ENCODE measurements around the gene ETS2.

The ETS2 gene

GRCh38 chr21:38832664-38833063, 26.9 kb downstream of the ETS2 start:
- Histone ChIP-seq H3K4me1 (ENCODE audit: insufficient read depth, insufficient read length) (no peaks in the 10 kb centered on the region), H3K9me3 (ENCODE audit: insufficient read depth, low read length) (no peaks in the 10 kb centered on the region), H3K36me3 (ENCODE audit: insufficient read depth, insufficient read length, low read length) (no peaks in the 10 kb centered on the region), H3K9ac (ENCODE audit: insufficient read length, low read depth) (no peak overlapping the region), H3K27me3 (ENCODE audit: insufficient read depth, insufficient read length) (no peaks in the 10 kb centered on the region), H3K4me3 (ENCODE audit: insufficient read length, low read depth) (no peak overlapping the region)
- DNase-seq (ENCODE audit: low read depth, low spot score), result no peak
- TF ChIP-seq SUZ12 (IDR thresholded peaks at IDR 0.05; ENCODE audit: extremely low read depth, insufficient read depth, insufficient read length), result no peak
- TF ChIP-seq ZNF274 (IDR thresholded peaks at IDR 0.05; ENCODE audit: low read depth, low read length), result no peak
- TF ChIP-seq YY1 (IDR thresholded peaks at IDR 0.05; ENCODE audit: insufficient read depth, insufficient read length), result no peak

GRCh38 chr21:38833117-38833516, 27.4 kb downstream of the ETS2 start:
- TF ChIP-seq ZNF274 (IDR thresholded peaks at IDR 0.05; ENCODE audit: low read depth, low read length), result no peak
- TF ChIP-seq YY1 (IDR thresholded peaks at IDR 0.05; ENCODE audit: insufficient read depth, insufficient read length), result no peak
- no peak for TF ChIP-seq SUZ12 (IDR thresholded peaks at IDR 0.05; ENCODE audit: extremely low read depth, insufficient read depth, insufficient read length)
- H3K4me1 ChIP-seq (ENCODE audit: insufficient read depth, insufficient read length), result no peaks in the 10 kb centered on the region
- H3K36me3 ChIP-seq (ENCODE audit: insufficient read depth, insufficient read length, low read length), result no peaks in the 10 kb centered on the region

GRCh38 chr21:38834725-38835124, 29.0 kb downstream of the ETS2 start:
- H3K4me1 ChIP-seq (ENCODE audit: insufficient read depth, insufficient read length), result no peaks in the 10 kb centered on the region

More at GRCh38 chr21:38833117-38833516, 27.4 kb downstream of the ETS2 start:
- no peaks in the 10 kb centered on the region for H3K9me3 ChIP-seq (ENCODE audit: insufficient read depth, low read length)
- H3K27me3 ChIP-seq (ENCODE audit: insufficient read depth, insufficient read length), result no peaks in the 10 kb centered on the region
- no peak overlapping the region for H3K4me3 ChIP-seq (ENCODE audit: insufficient read length, low read depth)
- no peak overlapping the region for H3K9ac ChIP-seq (ENCODE audit: insufficient read length, low read depth)
- DNase-seq (ENCODE audit: low read depth, low spot score), result no peak

GRCh38 chr21:38837806-38838461, 32.2 kb downstream of the ETS2 start:
- H3K4me1 ChIP-seq (ENCODE audit: insufficient read depth, insufficient read length), result no peaks in the 10 kb centered on the region
- no peaks in the 10 kb centered on the region for H3K27me3 ChIP-seq (ENCODE audit: insufficient read depth, insufficient read length)
- H3K9ac ChIP-seq (ENCODE audit: insufficient read length, low read depth), result no peak overlapping the region
- H3K4me3 ChIP-seq (ENCODE audit: insufficient read length, low read depth), result no peak overlapping the region
- TF ChIP-seq ZNF274 (IDR thresholded peaks at IDR 0.05; ENCODE audit: low read depth, low read length), result no peak
- TF ChIP-seq SUZ12 (IDR thresholded peaks at IDR 0.05; ENCODE audit: extremely low read depth, insufficient read depth, insufficient read length), result no peak
- no peak for TF ChIP-seq YY1 (IDR thresholded peaks at IDR 0.05; ENCODE audit: insufficient read depth, insufficient read length)
- DNase-seq (ENCODE audit: low read depth, low spot score), result no peak
- H3K36me3 ChIP-seq (ENCODE audit: insufficient read depth, insufficient read length, low read length), result no peaks in the 10 kb centered on the region
- no peaks in the 10 kb centered on the region; the same call in 1 of the 2 replicates for H3K9me3 ChIP-seq (ENCODE audit: insufficient read depth, low read length)

More at GRCh38 chr21:38834725-38835124, 29.0 kb downstream of the ETS2 start:
- Histone ChIP-seq H3K9me3 (ENCODE audit: insufficient read depth, low read length) (no peaks in the 10 kb centered on the region), H3K36me3 (ENCODE audit: insufficient read depth, insufficient read length, low read length) (no peaks in the 10 kb centered on the region), H3K9ac (ENCODE audit: insufficient read length, low read depth) (no peak overlapping the region), H3K27me3 (ENCODE audit: insufficient read depth, insufficient read length) (no peaks in the 10 kb centered on the region), H3K4me3 (ENCODE audit: insufficient read length, low read depth) (no peak overlapping the region)
- TF ChIP-seq YY1 (IDR thresholded peaks at IDR 0.05; ENCODE audit: insufficient read depth, insufficient read length) (no peak), ZNF274 (IDR thresholded peaks at IDR 0.05; ENCODE audit: low read depth, low read length) (no peak), SUZ12 (IDR thresholded peaks at IDR 0.05; ENCODE audit: extremely low read depth, insufficient read depth, insufficient read length) (no peak)
- DNase-seq (ENCODE audit: low read depth, low spot score), result no peak

- DNase-seq (ENCODE audit: low read depth, low spot score), result no peak
- Histone ChIP-seq H3K9me3 (ENCODE audit: insufficient read depth, low read length) (no peaks in the 10 kb centered on the region; the same call in 1 of the 2 replicates), H3K4me1 (ENCODE audit: insufficient read depth, insufficient read length) (no peaks in the 10 kb centered on the region), H3K36me3 (ENCODE audit: insufficient read depth, insufficient read length, low read length) (no peaks in the 10 kb centered on the region), H3K4me3 (ENCODE audit: insufficient read length, low read depth) (no peak overlapping the region), H3K27me3 (ENCODE audit: insufficient read depth, insufficient read length) (no peaks in the 10 kb centered on the region), H3K9ac (ENCODE audit: insufficient read length, low read depth) (no peak overlapping the region)
- no peak for TF ChIP-seq ZNF274 (IDR thresholded peaks at IDR 0.05; ENCODE audit: low read depth, low read length)
- TF ChIP-seq SUZ12 (IDR thresholded peaks at IDR 0.05; ENCODE audit: extremely low read depth, insufficient read depth, insufficient read length), result no peak
- no peak for TF ChIP-seq YY1 (IDR thresholded peaks at IDR 0.05; ENCODE audit: insufficient read depth, insufficient read length)
Observed at GRCh38 chr21:38838598-38839327, 33.0 kb downstream of the ETS2 start.

- no peak overlapping the region for H3K9ac ChIP-seq (ENCODE audit: insufficient read length, low read depth)
Observed at GRCh38 chr21:38839328-38840286, 33.9 kb downstream of the ETS2 start.

More at GRCh38 chr21:38839328-38840286, 33.9 kb downstream of the ETS2 start:
- no peak for DNase-seq (ENCODE audit: low read depth, low spot score)
- peaks cover 1% of the 10 kb centered on the region; the same call in 1 of the 2 replicates for H3K9me3 ChIP-seq (ENCODE audit: insufficient read depth, low read length)
- no peaks in the 10 kb centered on the region for H3K4me1 ChIP-seq (ENCODE audit: insufficient read depth, insufficient read length)
- no peak for TF ChIP-seq ZNF274 (IDR thresholded peaks at IDR 0.05; ENCODE audit: low read depth, low read length)
- no peaks in the 10 kb centered on the region for H3K27me3 ChIP-seq (ENCODE audit: insufficient read depth, insufficient read length)
- H3K36me3 ChIP-seq (ENCODE audit: insufficient read depth, insufficient read length, low read length), result no peaks in the 10 kb centered on the region
- no peak overlapping the region for H3K4me3 ChIP-seq (ENCODE audit: insufficient read length, low read depth)

All from NT2/D1 (cell line).